CD4-positive, alpha-beta T cell treated with Interleukin-2 at 100 ng/mL for 4 hours (primary cell): ENCODE measurements around the gene PPP1R14B.

Source experiments
- DNase-seq: peaks from one replicate; pipeline ENCODE4 v3.0.0-alpha.2; 2020; ENCODE audit warnings: low spot score

The PPP1R14B gene

GRCh38 chr11:64210301-64211020 lies 36.3 kb downstream of the PPP1R14B start:
- no peak for DNase-seq

- DNase-seq: no peak
Observed at GRCh38 chr11:64209563-64209843, 37.2 kb downstream of the PPP1R14B start.

- DNase-seq: no peak
Observed at GRCh38 chr11:64208796-64209562, 37.8 kb downstream of the PPP1R14B start.

- no peak for DNase-seq
Observed at GRCh38 chr11:64208086-64208795, 38.5 kb downstream of the PPP1R14B start.

GRCh38 chr11:64207256-64208085 lies 39.3 kb downstream of the PPP1R14B start:
- peak; percentile 79 for DNase-seq

GRCh38 chr11:64206457-64207255 lies 40.1 kb downstream of the PPP1R14B start, which contains the start of gene FERMT3:
Gene FERMT3, plus strand, starts transcription at chr11:64206721. Its CDS starts 644 bp downstream, at chr11:64207365.
- peak; percentile 71 for DNase-seq

GRCh38 chr11:64204464-64204989 lies 42.2 kb downstream of the PPP1R14B start:
- DNase-seq: peak; percentile 90

GRCh38 chr11:64204080-64204440 lies 42.7 kb downstream of the PPP1R14B start:
- no peak for DNase-seq

GRCh38 chr11:64203421-64204079 lies 43.2 kb downstream of the PPP1R14B start:
- no peak for DNase-seq

- no peak for DNase-seq
Observed at GRCh38 chr11:64202992-64203391, 43.8 kb downstream of the PPP1R14B start.

- DNase-seq: no peak
Observed at GRCh38 chr11:64201543-64201942, 45.2 kb downstream of the PPP1R14B start.

- no peak for DNase-seq
Observed at GRCh38 chr11:64198511-64198910, 48.2 kb downstream of the PPP1R14B start.

GRCh38 chr11:64196626-64197025 lies 50.1 kb downstream of the PPP1R14B start:
- DNase-seq: no peak
